ENCODE results near the gene STEAP1B.
"Not testable (repeated sequence)": the region's sequence is repeated elsewhere in the genome, so short reads cannot be mapped to it uniquely, and the experiment has no call there.

The STEAP1B gene

GRCh38 chr7:22496296-22496888 is 3.6 kb downstream of the STEAP1B start:
- not testable (repeated sequence) for DNase-seq

- DNase-seq, result not testable (repeated sequence)
Observed at GRCh38 chr7:22493160-22493925, 6.6 kb downstream of the STEAP1B start.

GRCh38 chr7:22488643-22489462 is 11.1 kb downstream of the STEAP1B start:
- DNase-seq, result peak; percentile 30

- no peak for DNase-seq
Observed at GRCh38 chr7:22487978-22488642, 11.9 kb downstream of the STEAP1B start.

GRCh38 chr7:22486597-22486996 is 13.4 kb downstream of the STEAP1B start:
- DNase-seq, result no peak

GRCh38 chr7:22485189-22485588 is 14.8 kb downstream of the STEAP1B start:
- DNase-seq, result no peak

- no peak for DNase-seq
Observed at GRCh38 chr7:22482503-22482902, 17.5 kb downstream of the STEAP1B start.

GRCh38 chr7:22481726-22482125 is 18.3 kb downstream of the STEAP1B start:
- no peak for DNase-seq

GRCh38 chr7:22480523-22481075 is 19.4 kb downstream of the STEAP1B start:
- DNase-seq, result no peak

- DNase-seq, result no peak
Observed at GRCh38 chr7:22477876-22478450, 22.0 kb downstream of the STEAP1B start.

- no peak for DNase-seq
Observed at GRCh38 chr7:22477262-22477661, 22.7 kb downstream of the STEAP1B start.

GRCh38 chr7:22476824-22477223 is 23.2 kb downstream of the STEAP1B start:
- no peak for DNase-seq

GRCh38 chr7:22474645-22475044 is 25.3 kb downstream of the STEAP1B start:
- no peak for DNase-seq

- DNase-seq, result no peak
Observed at GRCh38 chr7:22470981-22471380, 29.0 kb downstream of the STEAP1B start.

GRCh38 chr7:22469371-22470143 is 30.4 kb downstream of the STEAP1B start:
- DNase-seq, result no peak

GRCh38 chr7:22468609-22469008 is 31.4 kb downstream of the STEAP1B start:
- DNase-seq, result no peak

- no peak for DNase-seq
Observed at GRCh38 chr7:22464299-22464698, 35.7 kb downstream of the STEAP1B start.

GRCh38 chr7:22460363-22460988 is 39.5 kb downstream of the STEAP1B start:
- DNase-seq, result no peak

- DNase-seq, result no peak
Observed at GRCh38 chr7:22457471-22457870, 42.5 kb downstream of the STEAP1B start.

- no peak for DNase-seq
Observed at GRCh38 chr7:22454446-22454845, 45.5 kb downstream of the STEAP1B start.

GRCh38 chr7:22452960-22453558 is 46.9 kb downstream of the STEAP1B start:
- DNase-seq, result no peak
